ENCODE data around the gene MAN2B1.

GRCh38 chr19:12626958-12627357 is 39.6 kb downstream of the MAN2B1 start:
- TF ChIP-seq CTCF (IDR thresholded peaks at IDR 0.05) (no peak), POLR2A (IDR thresholded peaks at IDR 0.05) (no peak)
